Subcutaneous abdominal adipose tissue (tissue), 5 donors: ENCODE results near the gene NARS2.
"Not testable (repeated sequence)": the region's sequence is repeated elsewhere in the genome, so short reads cannot be mapped to it uniquely, and the experiment has no call there.

Experiments
- H3K27ac ChIP-seq: one replicate; pipeline ENCODE4 v1.7.0; 2013; ENCODE audit warnings: low read depth, mild to moderate bottlenecking, inconsistent platforms, low read length, moderate library complexity
- H3K27me3 ChIP-seq, 5 donors: one replicate each; pipeline ENCODE4 v1.7.0; 2013; ENCODE audit warnings: low read length in 5 of 5, inconsistent platforms in 1 of 5; ENCODE audit not compliant: control insufficient read depth in 5 of 5, insufficient read depth in 4 of 5
- H3K36me3 ChIP-seq, 5 donors: one replicate each; pipeline ENCODE4 v1.7.0; 2013; ENCODE audit warnings: low read length in 5 of 5; ENCODE audit not compliant: control insufficient read depth in 5 of 5, insufficient read depth in 5 of 5
- H3K4me1 ChIP-seq, 5 donors: one replicate each; pipeline ENCODE4 v1.7.0; 2013; ENCODE audit warnings: low read length in 5 of 5, mild to moderate bottlenecking in 3 of 5, moderate library complexity in 1 of 5; ENCODE audit not compliant: control insufficient read depth in 5 of 5, insufficient read depth in 5 of 5
- H3K4me3 ChIP-seq, 5 donors: one replicate each; pipeline ENCODE4 v1.7.0; 2013; ENCODE audit warnings: low read length in 5 of 5, low read depth in 1 of 5
- H3K9ac ChIP-seq, 5 donors: one replicate each; pipeline ENCODE4 v1.7.0; 2013; ENCODE audit warnings: low read length in 5 of 5, mild to moderate bottlenecking in 4 of 5, moderate library complexity in 3 of 5
- H3K9me3 ChIP-seq, 5 donors: one replicate each; pipeline ENCODE4 v1.7.0; 2013; ENCODE audit warnings: low read length in 5 of 5; ENCODE audit not compliant: control insufficient read depth in 5 of 5
- donor health status: healthy.
- donor health status: healthy.
- donor health status: healthy.
- donor health status: healthy.
- donor health status: healthy.

Gene NARS2

DNA sequence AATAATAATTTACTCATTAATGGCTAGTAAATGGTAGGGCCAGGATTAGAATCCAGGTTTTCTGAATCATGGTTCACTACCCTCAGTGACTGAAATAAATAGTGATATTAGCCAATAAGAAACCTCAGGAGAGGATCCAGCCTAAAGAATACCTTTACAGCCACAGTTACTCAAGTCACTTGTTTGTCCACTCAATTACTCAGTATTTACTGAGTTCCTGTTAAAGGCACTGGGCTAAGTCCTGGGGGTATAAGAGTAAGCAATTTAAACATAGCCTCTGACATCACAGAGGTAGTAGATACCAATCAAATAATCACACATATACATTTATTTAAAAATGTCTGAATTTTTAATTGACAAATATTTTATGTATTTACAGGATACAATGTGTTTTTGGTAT, 100.2 kb downstream of the NARS2 start:
- Histone ChIP-seq H3K9ac (no peak overlapping the region), H3K27me3 (no peaks in the 10 kb centered on the region), H3K9me3 (no peaks in the 10 kb centered on the region), H3K36me3 (peaks cover 0 to 7% (median 4%) of the 10 kb centered on the region in 5 donors), H3K27ac (no peak overlapping the region), H3K4me3 (no peak overlapping the region), H3K4me1 (no peaks in the 10 kb centered on the region)

DNA sequence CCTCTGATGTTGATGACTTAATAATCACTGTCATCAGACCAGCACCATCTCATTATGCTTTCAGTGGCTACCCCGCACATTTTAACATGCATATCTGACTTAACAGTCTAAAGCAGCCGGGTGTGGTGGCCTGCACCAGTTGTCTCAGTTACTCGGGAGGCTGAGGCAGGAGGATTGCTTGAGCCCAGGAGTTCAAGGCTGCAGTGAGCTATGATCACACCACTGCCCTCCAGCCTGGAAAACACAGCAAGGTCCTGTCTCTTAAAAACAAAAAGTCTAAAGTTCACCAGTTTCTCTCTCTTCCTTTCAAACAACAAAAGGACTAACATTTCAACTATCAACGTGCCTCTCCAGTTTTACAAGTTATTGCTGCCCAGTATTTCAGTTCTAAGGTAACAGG, 101.8 kb downstream of the NARS2 start:
- H3K4me1 ChIP-seq: no peaks in the 10 kb centered on the region
- no peaks in the 10 kb centered on the region for H3K9me3 ChIP-seq
- H3K27me3 ChIP-seq: no peaks in the 10 kb centered on the region
- H3K4me3 ChIP-seq: no peak overlapping the region
- H3K27ac ChIP-seq: no peak overlapping the region
- no peak overlapping the region for H3K9ac ChIP-seq
- H3K36me3 ChIP-seq: peaks cover 0 to 7% (median 4%) of the 10 kb centered on the region in 5 donors

DNA sequence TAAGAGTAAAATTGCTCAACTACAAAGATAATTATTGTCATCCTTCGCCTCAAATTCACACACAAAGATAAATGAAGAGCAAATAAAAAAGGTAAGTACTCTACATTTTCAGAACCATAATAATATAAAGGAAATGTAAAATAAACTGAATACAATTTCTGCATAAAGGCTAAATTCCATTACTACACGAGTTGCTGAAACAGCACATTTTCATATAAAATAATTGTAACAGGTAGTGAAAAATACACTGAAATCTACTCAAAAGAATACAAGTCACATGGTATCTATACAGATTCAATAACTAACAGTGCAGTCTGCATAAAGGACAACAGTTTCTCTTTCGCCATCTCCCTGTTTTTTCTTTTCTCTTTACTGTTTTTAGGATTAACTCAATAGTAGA, 102.3 kb downstream of the NARS2 start:
- no peaks in the 10 kb centered on the region for H3K4me1 ChIP-seq
- H3K27me3 ChIP-seq: no peaks in the 10 kb centered on the region
- no peak overlapping the region for H3K27ac ChIP-seq
- H3K9ac ChIP-seq: no peak overlapping the region
- H3K4me3 ChIP-seq: no peak overlapping the region
- peaks cover 0 to 7% (median 4%) of the 10 kb centered on the region in 5 donors for H3K36me3 ChIP-seq
- no peaks in the 10 kb centered on the region for H3K9me3 ChIP-seq

DNA sequence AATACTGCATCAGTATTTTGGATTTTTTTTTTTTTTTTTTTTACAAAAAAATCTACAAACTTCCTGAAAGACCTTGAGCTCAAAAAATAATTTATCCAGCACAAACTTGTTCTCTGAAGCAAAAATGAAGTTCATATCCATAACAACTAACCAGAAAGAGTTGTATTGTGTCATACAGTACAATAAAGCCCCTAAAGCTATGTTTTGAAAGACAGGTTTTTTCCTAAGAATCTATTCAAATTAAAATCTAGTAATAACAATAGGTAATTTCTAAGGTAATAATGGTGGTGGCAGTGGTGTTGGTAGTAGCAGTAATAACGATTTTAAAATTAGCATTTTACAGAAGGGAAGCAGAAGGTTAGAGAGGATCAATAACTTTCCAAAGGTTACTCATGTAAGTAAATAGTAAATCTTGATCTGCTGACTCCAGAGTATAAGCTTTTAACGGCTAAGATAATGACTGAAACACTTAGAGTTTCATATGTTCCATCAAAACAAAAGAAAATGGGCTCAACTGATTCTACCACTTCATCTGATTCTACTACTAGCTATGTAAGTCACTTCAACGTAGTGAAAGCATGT, 103.7 kb downstream of the NARS2 start:
- Histone ChIP-seq H3K27ac (no peak overlapping the region), H3K9ac (no peak overlapping the region), H3K4me1 (no peaks in the 10 kb centered on the region), H3K4me3 (no peak overlapping the region), H3K9me3 (no peaks in the 10 kb centered on the region), H3K27me3 (no peaks in the 10 kb centered on the region), H3K36me3 (peaks cover 0 to 1% (median under 1%) of the 10 kb centered on the region in 5 donors)

DNA sequence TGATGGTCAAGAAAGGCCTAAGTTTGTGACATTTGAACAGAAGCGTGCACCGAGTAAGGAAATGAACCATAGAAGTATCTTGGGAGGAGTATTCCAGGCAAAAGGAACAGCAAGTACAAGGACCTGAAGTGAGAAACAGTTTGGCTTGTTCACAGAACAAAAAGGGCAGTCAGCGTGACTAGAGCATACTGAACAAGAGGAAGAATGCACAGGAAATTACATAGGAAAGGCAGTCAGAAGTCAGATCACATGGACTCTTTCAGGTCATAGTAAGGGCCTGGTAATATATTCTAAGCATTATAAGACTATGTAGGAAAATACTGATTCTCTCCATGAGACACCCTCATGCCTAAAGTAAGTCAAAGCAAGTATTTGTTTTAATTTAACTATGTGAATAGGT, 104.8 kb downstream of the NARS2 start:
- Histone ChIP-seq H3K36me3 (peaks cover 0 to 8% (median 5%) of the 10 kb centered on the region in 5 donors), H3K27ac (no peak overlapping the region), H3K4me1 (no peaks in the 10 kb centered on the region), H3K9ac (no peak overlapping the region), H3K4me3 (no peak overlapping the region), H3K27me3 (no peaks in the 10 kb centered on the region), H3K9me3 (no peaks in the 10 kb centered on the region)

DNA sequence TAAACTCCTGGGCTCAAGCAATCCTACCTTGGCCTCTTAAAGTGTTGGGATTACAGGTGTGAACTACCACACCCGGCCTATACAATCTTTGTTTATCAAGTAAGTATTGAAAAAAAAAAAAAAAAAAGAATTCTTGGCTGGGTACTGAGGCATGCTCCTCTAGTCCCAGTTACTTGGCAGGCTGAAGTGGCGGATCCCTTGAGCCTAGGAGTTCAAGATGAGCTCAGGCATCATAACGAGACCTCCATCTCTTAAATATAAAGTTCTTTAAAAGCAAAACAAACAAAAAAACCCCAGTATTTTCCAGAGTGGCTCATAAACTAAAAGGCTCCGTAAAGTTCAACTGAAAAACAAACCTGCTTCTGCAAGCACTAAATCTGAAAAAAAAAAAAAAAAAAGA, 106.7 kb downstream of the NARS2 start:
- Histone ChIP-seq H3K27me3 (no peaks in the 10 kb centered on the region), H3K4me3 (no peak overlapping the region), H3K9ac (no peak overlapping the region), H3K27ac (no peak overlapping the region), H3K9me3 (no peaks in the 10 kb centered on the region), H3K36me3 (peaks cover 2 to 19% (median 5%) of the 10 kb centered on the region in 5 donors), H3K4me1 (no peaks in the 10 kb centered on the region)

DNA sequence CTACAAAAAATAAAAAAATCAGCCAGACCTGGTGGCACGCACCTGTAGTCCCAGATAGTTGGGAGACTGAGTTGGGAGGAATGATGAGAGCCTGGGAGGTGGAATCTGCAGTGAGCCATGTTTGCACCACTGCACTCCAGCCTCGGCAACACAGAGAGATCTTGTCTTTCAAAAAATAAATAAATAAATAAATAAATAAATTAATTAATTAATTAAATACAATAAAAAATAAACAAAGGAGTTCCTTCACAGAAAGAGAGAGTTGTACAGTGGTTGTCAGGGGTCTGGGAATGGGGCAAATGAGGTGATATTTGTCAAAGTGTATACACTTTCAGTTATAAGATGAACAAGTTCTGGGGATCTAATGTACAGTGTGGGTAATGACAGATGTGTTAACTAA, 107.3 kb downstream of the NARS2 start:
- H3K27me3 ChIP-seq: no peaks in the 10 kb centered on the region
- H3K36me3 ChIP-seq: peaks cover 2 to 20% (median 5%) of the 10 kb centered on the region in 5 donors
- no peaks in the 10 kb centered on the region for H3K9me3 ChIP-seq
- H3K4me3 ChIP-seq: no peak overlapping the region
- no peaks in the 10 kb centered on the region for H3K4me1 ChIP-seq
- no peak overlapping the region for H3K9ac ChIP-seq
- H3K27ac ChIP-seq: no peak overlapping the region

DNA sequence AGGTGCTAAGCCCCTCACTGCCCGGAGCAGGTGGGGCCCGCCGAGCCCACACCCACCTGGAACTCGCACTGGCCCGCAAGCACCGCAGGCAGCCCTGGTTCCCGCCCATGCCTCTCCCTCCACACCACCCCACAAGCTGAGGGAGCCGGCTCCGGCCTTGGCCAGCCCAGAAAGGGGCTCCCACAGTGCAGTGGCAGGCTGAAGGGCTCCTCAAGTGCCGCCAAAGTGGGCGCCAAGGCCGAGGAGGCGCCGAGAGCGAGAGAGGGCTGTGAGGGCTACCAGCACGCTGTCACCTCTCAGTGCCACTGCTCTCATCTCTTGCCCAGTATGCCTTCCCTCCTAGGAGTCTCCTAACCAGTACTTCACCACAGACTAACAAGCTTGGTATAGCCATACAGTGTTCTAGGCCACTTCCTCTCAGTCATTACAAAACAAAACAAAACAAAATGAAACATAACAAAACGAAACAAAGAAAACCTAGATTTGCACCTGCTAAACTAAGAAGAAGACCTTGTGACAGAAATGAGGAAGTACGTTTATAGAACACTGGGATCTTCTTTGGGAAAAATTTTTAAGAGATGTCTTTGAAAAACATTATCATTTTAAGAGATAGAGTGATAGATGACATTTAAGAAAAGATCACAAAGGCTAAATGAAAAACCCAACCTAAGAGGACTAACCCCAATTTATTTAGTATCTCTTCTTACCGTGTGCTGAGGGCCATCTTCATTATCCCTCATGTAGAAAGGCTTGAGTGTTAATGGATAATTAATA, 109.3 kb downstream of the NARS2 start:
- Histone ChIP-seq H3K4me1 (no peaks in the 10 kb centered on the region), H3K9me3 (no peaks in the 10 kb centered on the region), H3K4me3 (no peak overlapping the region), H3K36me3 (peaks cover 2 to 23% (median 14%) of the 10 kb centered on the region in 5 donors), H3K27me3 (no peaks in the 10 kb centered on the region), H3K27ac (no peak overlapping the region), H3K9ac (no peak overlapping the region)

DNA sequence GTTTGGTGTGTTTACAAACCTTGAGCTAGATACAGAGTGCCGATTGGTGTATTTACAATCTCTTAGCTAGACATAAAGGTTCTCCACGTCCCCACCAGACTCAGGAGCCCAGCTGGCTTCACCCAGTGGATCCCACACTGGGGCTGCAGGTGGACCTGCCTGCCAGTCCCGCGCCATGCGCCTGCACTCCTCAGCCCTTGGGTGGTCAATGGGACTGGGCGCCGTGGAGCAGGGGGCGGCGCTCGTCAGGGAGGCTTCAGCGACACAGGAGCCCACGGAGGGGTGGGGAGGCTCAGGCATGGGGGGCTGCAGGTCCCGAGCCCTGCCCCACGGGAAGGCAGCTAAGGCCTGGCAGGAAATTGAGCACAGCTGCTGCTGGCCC, 109.9 kb downstream of the NARS2 start:
- H3K9ac ChIP-seq, H3K27me3 ChIP-seq, H3K4me1 ChIP-seq, H3K9me3 ChIP-seq, H3K4me3 ChIP-seq, H3K27ac ChIP-seq: not testable (repeated sequence)
- peaks cover 2 to 27% (median 15%) of the 10 kb centered on the region in 5 donors for H3K36me3 ChIP-seq

DNA sequence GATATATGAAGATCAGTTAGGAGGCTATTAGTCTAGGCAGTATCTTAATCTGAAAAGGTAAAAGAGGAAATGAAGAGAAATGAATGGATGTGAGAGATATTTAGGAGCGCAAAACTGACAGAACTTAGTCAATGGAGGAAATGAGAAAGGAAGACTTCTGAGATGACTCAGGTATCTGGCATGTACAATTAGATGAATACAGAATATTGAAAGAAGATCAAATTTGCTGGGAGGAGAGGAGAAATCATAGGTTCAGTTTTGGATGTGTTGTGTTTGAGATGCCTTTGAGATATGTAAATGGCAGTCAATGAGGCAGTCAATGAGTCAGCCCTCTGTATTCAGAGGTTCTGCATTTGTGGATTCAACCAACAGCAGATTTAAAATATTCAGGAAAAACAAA, 114.2 kb downstream of the NARS2 start:
- Histone ChIP-seq H3K9me3 (no peaks in the 10 kb centered on the region), H3K4me1 (no peaks in the 10 kb centered on the region), H3K27ac (no peak overlapping the region), H3K27me3 (no peaks in the 10 kb centered on the region), H3K4me3 (no peak overlapping the region), H3K36me3 (peaks cover 2 to 34% (median 10%) of the 10 kb centered on the region in 5 donors), H3K9ac (no peak overlapping the region)
